Lung (tissue), 12 donors: Measurements from ENCODE around the gene BBS9. TPM values are rescaled to one million over a fixed set of nuclear protein-coding genes. Genes with fewer than 3 reads are reported as not detected.

ENCODE experiments used
- ATAC-seq: fragments of 200-7000 bp; cut with Tn5 transposase; one replicate; pipeline ENCODE4 v1.9.1; 2020; ENCODE audit warnings: moderate number of reproducible peaks; ENCODE audit not compliant: insufficient read depth, low FRiP score
- DNase-seq, 3 donors: peaks; one replicate each; pipeline ENCODE4 v3.0.0-alpha.2; 2013 to 2017
- H3K27ac ChIP-seq, 2 donors: one replicate each; pipeline ENCODE4 v1.5.1; 2013; ENCODE audit warnings: mild to moderate bottlenecking in 2 of 2, moderate library complexity in 2 of 2, control low read depth in 1 of 2, inconsistent platforms in 1 of 2, low read depth in 1 of 2, low read length in 1 of 2
- H3K27me3 ChIP-seq, 3 donors: one replicate each; pipeline ENCODE4 v1.5.1; 2013; ENCODE audit warnings: low read length in 2 of 3; ENCODE audit not compliant: control insufficient read depth in 3 of 3, insufficient read depth in 3 of 3
- H3K36me3 ChIP-seq, 4 donors: one replicate each; pipeline ENCODE4 v1.5.1; 2013; ENCODE audit warnings: low read length in 4 of 4, mild to moderate bottlenecking in 1 of 4, moderate library complexity in 1 of 4; ENCODE audit not compliant: control insufficient read depth in 4 of 4, insufficient read depth in 4 of 4
- H3K4me1 ChIP-seq, 5 donors: one replicate each; pipeline ENCODE4 v1.5.1; 2013; ENCODE audit warnings: low read length in 5 of 5, mild to moderate bottlenecking in 2 of 5, moderate library complexity in 1 of 5; ENCODE audit not compliant: control insufficient read depth in 5 of 5, insufficient read depth in 5 of 5
- H3K4me3 ChIP-seq: one replicate; pipeline ENCODE4 v1.5.1; 2013; ENCODE audit warnings: mild to moderate bottlenecking, control low read depth, moderate library complexity
- H3K9ac ChIP-seq, 2 donors: one replicate each; pipeline ENCODE4 v1.5.1; 2013; ENCODE audit warnings: low read length in 2 of 2, control low read depth in 1 of 2; ENCODE audit not compliant: insufficient read depth in 1 of 2
- H3K9me3 ChIP-seq, 4 donors: one replicate each; pipeline ENCODE4 v1.5.1; 2013; ENCODE audit warnings: low read length in 3 of 4, mild to moderate bottlenecking in 1 of 4, moderate library complexity in 1 of 4; ENCODE audit not compliant: control insufficient read depth in 4 of 4, insufficient read depth in 3 of 4
- WGBS, 2 donors: extraction: QIAGEN DNeasy Blood & Tissue Kit; methylation state at CpG; one replicate each; pipeline ENCODE4 v1.1.7; 2013; 5-methylcytosine and 5-hydroxymethylcytosine counted together
- polyA plus RNA-seq, 2 donors: library from polyadenylated mRNA; stranded (reverse); fragments of 200-250 nt; gene quantifications; one replicate each; pipeline ENCODE4 v1.2.1, GENCODE V29; 2013
- total RNA-seq, 2 donors: library from RNA; depleted of rRNA in 1 of 2; stranded (reverse); fragments of >200 nt in 1 of 2; gene quantifications; one replicate each; pipeline ENCODE4 v1.2.1, GENCODE V29; 2014 to 2021
- TF ChIP-seq, protein P1 (sequence below): IDR thresholded peaks from 2 replicates; pipeline ENCODE4 v1.5.1; 2012; ENCODE audit warnings: mild to moderate bottlenecking; ENCODE audit errors: control extremely low read depth, extremely low read depth
- donor health status: control.
- donor health status: control.
- donor health status: Bipolar disorder and iron deficiency.
- donor health status: healthy.
- donor health status: DM: yes; HTN: yes; CAD: no.

The BBS9 gene
- total and polyA plus RNA-seq, 4 donors = 3.5 to 65.0 (median 15.2) TPM

DNA sequence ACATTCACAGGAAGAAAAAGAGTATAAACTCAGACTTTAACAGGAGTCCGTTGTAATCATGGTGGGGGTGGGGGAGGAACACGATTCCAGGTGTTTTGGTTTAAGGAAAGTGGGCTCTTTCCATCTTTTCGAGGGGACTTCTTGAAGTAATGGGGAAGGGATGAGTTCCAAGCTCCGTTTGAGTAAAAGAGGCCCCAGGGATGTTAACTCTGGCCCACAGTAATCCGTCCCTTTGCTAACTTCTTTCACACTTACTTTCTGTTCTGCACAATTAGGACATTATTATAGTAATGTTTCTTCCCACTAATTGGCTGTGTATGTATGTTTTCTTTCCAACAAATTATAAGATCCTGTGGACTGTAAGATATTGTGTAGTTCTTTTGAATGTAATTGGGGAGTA is 374.4 kb downstream of the BBS9 start:
- no peaks in the 10 kb centered on the region for H3K27me3 ChIP-seq
- ATAC-seq (no peak), DNase-seq (no peak)
- TF ChIP-seq, protein P1, sequence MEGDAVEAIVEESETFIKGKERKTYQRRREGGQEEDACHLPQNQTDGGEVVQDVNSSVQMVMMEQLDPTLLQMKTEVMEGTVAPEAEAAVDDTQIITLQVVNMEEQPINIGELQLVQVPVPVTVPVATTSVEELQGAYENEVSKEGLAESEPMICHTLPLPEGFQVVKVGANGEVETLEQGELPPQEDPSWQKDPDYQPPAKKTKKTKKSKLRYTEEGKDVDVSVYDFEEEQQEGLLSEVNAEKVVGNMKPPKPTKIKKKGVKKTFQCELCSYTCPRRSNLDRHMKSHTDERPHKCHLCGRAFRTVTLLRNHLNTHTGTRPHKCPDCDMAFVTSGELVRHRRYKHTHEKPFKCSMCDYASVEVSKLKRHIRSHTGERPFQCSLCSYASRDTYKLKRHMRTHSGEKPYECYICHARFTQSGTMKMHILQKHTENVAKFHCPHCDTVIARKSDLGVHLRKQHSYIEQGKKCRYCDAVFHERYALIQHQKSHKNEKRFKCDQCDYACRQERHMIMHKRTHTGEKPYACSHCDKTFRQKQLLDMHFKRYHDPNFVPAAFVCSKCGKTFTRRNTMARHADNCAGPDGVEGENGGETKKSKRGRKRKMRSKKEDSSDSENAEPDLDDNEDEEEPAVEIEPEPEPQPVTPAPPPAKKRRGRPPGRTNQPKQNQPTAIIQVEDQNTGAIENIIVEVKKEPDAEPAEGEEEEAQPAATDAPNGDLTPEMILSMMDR = no peak
- H3K36me3 ChIP-seq = peaks cover 0 to 2% (median 0%) of the 10 kb centered on the region in 4 donors
- no peak overlapping the region for H3K27ac ChIP-seq
- 79 to 94% methylated on average over 5 of the region's 5 CpGs for WGBS, 2 donors
- no peaks in the 10 kb centered on the region for H3K9me3 ChIP-seq
- H3K9ac ChIP-seq = no peak overlapping the region
- peaks cover 0 to 26% (median 14%) of the 10 kb centered on the region in 5 donors for H3K4me1 ChIP-seq
- H3K4me3 ChIP-seq = no peak overlapping the region

DNA sequence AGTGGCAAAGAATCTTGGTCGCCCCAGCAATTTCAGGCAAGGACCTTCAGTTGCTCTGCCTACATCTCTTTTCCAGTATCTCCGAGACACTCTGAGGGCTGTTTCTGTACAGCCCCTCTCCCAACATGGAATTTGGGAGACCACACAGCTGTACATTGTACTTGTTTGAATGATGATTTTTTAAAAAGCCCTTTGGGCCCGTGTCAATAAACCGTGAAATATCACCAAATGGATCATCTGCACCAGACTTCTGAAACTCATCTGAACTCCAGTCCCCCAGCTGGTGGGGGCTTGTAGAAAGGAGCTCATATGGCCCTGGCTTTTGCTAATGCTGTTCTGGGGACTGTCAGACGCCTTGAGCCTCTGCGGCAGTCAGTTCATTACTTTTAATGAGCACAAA is 374.9 kb downstream of the BBS9 start:
- Histone ChIP-seq H3K4me1 (peaks cover 0 to 26% (median 14%) of the 10 kb centered on the region in 5 donors), H3K36me3 (peaks cover 0 to 2% (median 0%) of the 10 kb centered on the region in 4 donors), H3K4me3 (no peak overlapping the region), H3K9me3 (no peaks in the 10 kb centered on the region), H3K27me3 (no peaks in the 10 kb centered on the region), H3K27ac (no peak overlapping the region), H3K9ac (no peak overlapping the region)
- TF ChIP-seq, protein P1 = no peak
- ATAC-seq (no peak), DNase-seq (peak in 1 of 3 donors; percentile 44)
- 96 to 98% methylated on average over 6 of the region's 6 CpGs for WGBS, 2 donors

DNA sequence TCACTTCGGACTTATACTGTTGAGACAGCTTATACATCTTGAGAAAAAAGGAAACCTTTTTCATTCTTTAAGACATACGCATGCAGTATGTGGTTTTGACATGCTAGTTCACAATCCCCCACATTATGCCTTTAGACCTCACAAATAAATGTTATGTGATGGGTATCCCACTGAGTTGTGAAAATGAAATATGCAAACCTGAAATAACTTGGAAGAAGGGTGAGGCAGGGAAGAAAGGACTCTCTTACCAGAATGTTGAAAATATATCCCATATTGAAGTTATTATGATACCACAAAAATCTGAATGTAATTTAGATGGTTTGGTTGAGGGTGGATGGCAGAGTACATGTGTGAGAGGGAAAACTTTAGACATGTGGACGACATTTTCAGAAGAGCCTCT is 379.8 kb downstream of the BBS9 start:
- Histone ChIP-seq H3K9me3 (no peaks in the 10 kb centered on the region), H3K4me3 (no peak overlapping the region), H3K27ac (no peak overlapping the region), H3K36me3 (peaks cover 0 to 2% (median 0%) of the 10 kb centered on the region in 4 donors), H3K27me3 (no peaks in the 10 kb centered on the region), H3K9ac (no peak overlapping the region), H3K4me1 (peaks cover 0 to 24% (median 3%) of the 10 kb centered on the region in 5 donors)
- WGBS, 2 donors = 90 to 93% methylated on average over 3 of the region's 3 CpGs
- DNase-seq = no peak
- TF ChIP-seq, protein P1 = no peak
- ATAC-seq = no peak

- ATAC-seq (no peak), DNase-seq (peak in 2 of 3 donors; percentile 70 to 73)
- TF ChIP-seq, protein P1 = no peak
- H3K27me3 ChIP-seq = no peaks in the 10 kb centered on the region
- WGBS, 2 donors = 53 to 63% methylated on average over 3 of the region's 3 CpGs
- peaks cover 0 to 24% (median 0%) of the 10 kb centered on the region in 5 donors for H3K4me1 ChIP-seq
- H3K27ac ChIP-seq = no peak overlapping the region
- no peak overlapping the region for H3K4me3 ChIP-seq
- H3K9me3 ChIP-seq = no peaks in the 10 kb centered on the region
- no peak overlapping the region for H3K9ac ChIP-seq
- H3K36me3 ChIP-seq = no peaks in the 10 kb centered on the region
Measured at GRCh38 chr7:33511778-33512177, 382.4 kb downstream of the BBS9 start.
